Activated naive CD4-positive, alpha-beta T cell treated with anti-CD3 and anti-CD28 coated beads, Interleukin-2, amount 50 U/mL, for 16 hours (primary cell): ENCODE data around the gene P2RX6.
"Not testable (repeated sequence)": the region's sequence is repeated elsewhere in the genome, so short reads cannot be mapped to it uniquely, and the experiment has no call there.

Experiments
- DNase-seq: peaks from one replicate; pipeline ENCODE4 v3.0.0-alpha.2; 2020

P2RX6 gene

GRCh38 chr22:21060363-21060762, 45.4 kb downstream of the P2RX6 start:
- DNase-seq, result not testable (repeated sequence)

GRCh38 chr22:21061660-21062321, 46.8 kb downstream of the P2RX6 start:
- not testable (repeated sequence) for DNase-seq

- not testable (repeated sequence) for DNase-seq
Observed at GRCh38 chr22:21064425-21064824, 49.5 kb downstream of the P2RX6 start.

GRCh38 chr22:21064917-21065864, 50.2 kb downstream of the P2RX6 start:
- no peak for DNase-seq

GRCh38 chr22:21067075-21067900, 52.3 kb downstream of the P2RX6 start:
- DNase-seq, result no peak

- DNase-seq, result no peak
Observed at GRCh38 chr22:21067901-21068680, 53.1 kb downstream of the P2RX6 start.

GRCh38 chr22:21068681-21069276, 53.8 kb downstream of the P2RX6 start:
- no peak for DNase-seq

GRCh38 chr22:21069375-21069774, 54.4 kb downstream of the P2RX6 start:
- DNase-seq, result no peak

- DNase-seq, result no peak
Observed at GRCh38 chr22:21070690-21071615, 56.0 kb downstream of the P2RX6 start.

GRCh38 chr22:21071796-21072195, 56.8 kb downstream of the P2RX6 start:
- DNase-seq, result not testable (repeated sequence)

GRCh38 chr22:21073023-21073422, 58.1 kb downstream of the P2RX6 start:
- no peak for DNase-seq

GRCh38 chr22:21073482-21073881, 58.5 kb downstream of the P2RX6 start:
- DNase-seq, result no peak

- DNase-seq, result no peak
Observed at GRCh38 chr22:21074102-21074715, 59.2 kb downstream of the P2RX6 start.

- DNase-seq, result no peak
Observed at GRCh38 chr22:21075516-21076138, 60.7 kb downstream of the P2RX6 start.

GRCh38 chr22:21076912-21077625, 62.1 kb downstream of the P2RX6 start:
- no peak for DNase-seq
